Neural crest cell (in vitro differentiated cells): Measurements from ENCODE around the gene CCDC54. TPM values are rescaled to one million over a fixed set of nuclear protein-coding genes. Genes with fewer than 3 reads are reported as not detected.

Experiments
- DNase-seq: peaks from one replicate; pipeline ENCODE4 v3.0.0; 2021; ENCODE audit warnings: low read depth, mixed read lengths, low spot score
- H3K27ac Mint-ChIP-seq: one replicate; pipeline ENCODE4 v1.8.0; 2021; ENCODE audit warnings: mild to moderate bottlenecking, mixed read lengths; ENCODE audit not compliant: unreplicated experiment
- H3K27me3 Mint-ChIP-seq: 2 replicates; pipeline ENCODE4 v1.8.0; 2021; ENCODE audit warnings: low read depth, mild to moderate bottlenecking, mixed read lengths
- H3K36me3 Mint-ChIP-seq: 2 replicates; pipeline ENCODE4 v1.8.0; 2021; ENCODE audit warnings: low read depth, mild to moderate bottlenecking, mixed read lengths
- H3K4me1 Mint-ChIP-seq: 2 replicates; pipeline ENCODE4 v1.8.0; 2021; ENCODE audit warnings: mixed read lengths
- H3K4me3 Mint-ChIP-seq: one replicate; pipeline ENCODE4 v1.8.0; 2021; ENCODE audit warnings: mild to moderate bottlenecking, mixed read lengths
- H3K9me3 Mint-ChIP-seq: 2 replicates; pipeline ENCODE4 v1.8.0; 2021; ENCODE audit warnings: mixed read lengths
- total RNA-seq: library from RNA; stranded (reverse); gene quantifications from 2 replicates; pipeline ENCODE4 v1.2.1, GENCODE V29; 2021
- TF ChIP-seq, protein P1 (sequence below): fragments of 200-600 bp; sonication (generic); conservative IDR thresholded peaks from 2 replicates; pipeline ENCODE4 v1.5.0; 2021; ENCODE audit warnings: antibody characterized with exemption, mild to moderate bottlenecking

Gene CCDC54
- total RNA-seq, 1 donor from 2014 or later: not detected

DNA sequence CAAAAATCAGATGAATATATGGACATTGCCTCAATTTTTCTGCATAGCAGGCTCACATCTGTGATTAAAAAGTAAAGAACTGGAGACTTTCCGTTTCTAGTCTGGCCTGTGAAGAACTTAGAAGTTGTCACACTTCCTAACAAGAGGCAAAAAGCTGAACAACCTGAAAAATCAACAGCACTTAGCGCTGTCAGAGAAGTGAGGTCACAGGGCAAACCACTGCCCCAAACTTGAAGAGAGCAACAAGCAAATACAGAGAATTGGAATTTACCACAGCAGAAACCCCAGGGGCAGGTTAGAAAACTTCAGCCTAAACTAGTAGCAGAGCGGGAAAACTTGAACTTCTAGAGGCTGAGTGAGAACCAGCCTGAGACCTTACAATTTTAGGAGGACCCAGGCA is 38.9 kb downstream of the CCDC54 start:
- Mint-ChIP-seq H3K9me3 (no peaks in the 10 kb centered on the region), H3K4me3 (no peak overlapping the region), H3K4me1 (peaks cover 3% of the 10 kb centered on the region), H3K36me3 (no peaks in the 10 kb centered on the region), H3K27ac (no peak overlapping the region), H3K27me3 (no peaks in the 10 kb centered on the region)
- TF ChIP-seq, protein P1, sequence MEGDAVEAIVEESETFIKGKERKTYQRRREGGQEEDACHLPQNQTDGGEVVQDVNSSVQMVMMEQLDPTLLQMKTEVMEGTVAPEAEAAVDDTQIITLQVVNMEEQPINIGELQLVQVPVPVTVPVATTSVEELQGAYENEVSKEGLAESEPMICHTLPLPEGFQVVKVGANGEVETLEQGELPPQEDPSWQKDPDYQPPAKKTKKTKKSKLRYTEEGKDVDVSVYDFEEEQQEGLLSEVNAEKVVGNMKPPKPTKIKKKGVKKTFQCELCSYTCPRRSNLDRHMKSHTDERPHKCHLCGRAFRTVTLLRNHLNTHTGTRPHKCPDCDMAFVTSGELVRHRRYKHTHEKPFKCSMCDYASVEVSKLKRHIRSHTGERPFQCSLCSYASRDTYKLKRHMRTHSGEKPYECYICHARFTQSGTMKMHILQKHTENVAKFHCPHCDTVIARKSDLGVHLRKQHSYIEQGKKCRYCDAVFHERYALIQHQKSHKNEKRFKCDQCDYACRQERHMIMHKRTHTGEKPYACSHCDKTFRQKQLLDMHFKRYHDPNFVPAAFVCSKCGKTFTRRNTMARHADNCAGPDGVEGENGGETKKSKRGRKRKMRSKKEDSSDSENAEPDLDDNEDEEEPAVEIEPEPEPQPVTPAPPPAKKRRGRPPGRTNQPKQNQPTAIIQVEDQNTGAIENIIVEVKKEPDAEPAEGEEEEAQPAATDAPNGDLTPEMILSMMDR: no peak
- DNase-seq: no peak

- Mint-ChIP-seq H3K36me3 (no peaks in the 10 kb centered on the region), H3K4me3 (no peak overlapping the region), H3K4me1 (peaks cover 3% of the 10 kb centered on the region), H3K9me3 (no peaks in the 10 kb centered on the region), H3K27ac (no peak overlapping the region), H3K27me3 (no peaks in the 10 kb centered on the region)
- DNase-seq: no peak
- TF ChIP-seq, protein P1: no peak
These were observed 39.6 kb downstream of the CCDC54 start for GRCh38 chr3:107416886-107417285.

- H3K36me3 Mint-ChIP-seq: no peaks in the 10 kb centered on the region
- H3K4me3 Mint-ChIP-seq: no peak overlapping the region
- no peak for DNase-seq
- H3K9me3 Mint-ChIP-seq: no peaks in the 10 kb centered on the region
- no peaks in the 10 kb centered on the region for H3K27me3 Mint-ChIP-seq
- no peak overlapping the region for H3K27ac Mint-ChIP-seq
- peaks cover 3% of the 10 kb centered on the region for H3K4me1 Mint-ChIP-seq
- TF ChIP-seq, protein P1: peak; percentile 81
These were observed 44.0 kb downstream of the CCDC54 start for GRCh38 chr3:107421170-107421792.

DNA sequence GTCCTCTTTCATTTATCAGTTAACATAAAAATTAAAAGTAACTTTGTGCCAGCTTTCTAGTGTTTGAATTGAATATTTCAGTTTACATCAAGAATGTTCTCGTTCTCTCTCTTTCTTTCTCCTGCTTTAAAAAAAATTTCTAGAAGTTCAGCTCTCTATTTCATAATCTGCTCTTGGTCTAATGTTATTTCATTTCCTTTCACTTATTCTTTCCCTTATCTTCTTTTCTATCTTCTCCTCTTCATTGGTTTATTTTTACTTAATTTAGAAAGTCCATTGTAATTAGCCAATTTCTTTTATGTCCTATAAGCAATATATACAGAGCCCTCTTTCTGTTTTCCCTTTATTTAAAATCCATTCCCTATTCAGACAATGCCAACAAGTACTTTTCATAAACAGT is 44.6 kb downstream of the CCDC54 start:
- Mint-ChIP-seq H3K27ac (no peak overlapping the region), H3K9me3 (no peaks in the 10 kb centered on the region), H3K4me1 (peaks cover 3% of the 10 kb centered on the region), H3K4me3 (no peak overlapping the region), H3K36me3 (no peaks in the 10 kb centered on the region), H3K27me3 (no peaks in the 10 kb centered on the region)
- DNase-seq: no peak
- TF ChIP-seq, protein P1: no peak

- Mint-ChIP-seq H3K27ac (no peak overlapping the region), H3K4me3 (no peak overlapping the region), H3K9me3 (no peaks in the 10 kb centered on the region), H3K36me3 (no peaks in the 10 kb centered on the region), H3K4me1 (peaks cover 16% of the 10 kb centered on the region), H3K27me3 (peaks cover 4% of the 10 kb centered on the region)
- TF ChIP-seq, protein P1: no peak
- DNase-seq: no peak
These were observed 47.8 kb downstream of the CCDC54 start for GRCh38 chr3:107425033-107425432.
